Neuronal stem cell (in vitro differentiated cells): ENCODE measurements around the gene RDH5.

Experiments
- DNase-seq: peaks from one replicate; pipeline ENCODE4 v3.0.0-alpha.2; 2013; ENCODE audit warnings: low spot score
- H2AFZ ChIP-seq: one replicate; pipeline ENCODE4 v1.6.1; 2013; ENCODE audit warnings: mild to moderate bottlenecking, low read length, inconsistent platforms
- H2AK5ac ChIP-seq: 2 replicates; pipeline ENCODE4 v1.6.1; 2013; ENCODE audit warnings: low read depth, mild to moderate bottlenecking, inconsistent platforms, low read length, moderate library complexity, mixed read lengths
- H2BK120ac ChIP-seq: 2 replicates; pipeline ENCODE4 v1.6.1; 2013; ENCODE audit warnings: low read depth, mild to moderate bottlenecking, inconsistent platforms, low read length, moderate library complexity, mixed read lengths
- H2BK12ac ChIP-seq: one replicate; pipeline ENCODE4 v1.6.1; 2013; ENCODE audit warnings: low read length, inconsistent platforms
- H2BK15ac ChIP-seq: 2 replicates; pipeline ENCODE4 v1.6.1; 2013; ENCODE audit warnings: mild to moderate bottlenecking, low read length, inconsistent platforms, mixed read lengths
- H2BK5ac ChIP-seq: one replicate; pipeline ENCODE4 v1.6.1; 2013; ENCODE audit warnings: inconsistent platforms, mild to moderate bottlenecking, low read length, moderate library complexity
- H3K14ac ChIP-seq: one replicate; pipeline ENCODE4 v1.6.1; 2013; ENCODE audit warnings: low read length, inconsistent platforms
- H3K18ac ChIP-seq: 2 replicates; pipeline ENCODE4 v1.6.1; 2013; ENCODE audit warnings: low read length, inconsistent platforms
- H3K23ac ChIP-seq: 2 replicates; pipeline ENCODE4 v1.6.1; 2013; ENCODE audit warnings: low read depth, mild to moderate bottlenecking, mixed read lengths, low read length, inconsistent platforms; ENCODE audit not compliant: poor library complexity
- H3K27ac ChIP-seq: replicated peaks from 3 replicates; pipeline ENCODE4 v1.5.1; 2013; ENCODE audit warnings: low read length, inconsistent platforms
- H3K27me3 ChIP-seq, 3 experiments: 2 replicates each; pipeline ENCODE4 v1.6.1; 2013; ENCODE audit warnings: low read length in 3 of 3, mild to moderate bottlenecking in 2 of 3, inconsistent platforms in 1 of 3, low read depth in 1 of 3, mixed read lengths in 1 of 3, moderate library complexity in 1 of 3; ENCODE audit not compliant: control insufficient read depth in 3 of 3, insufficient read depth in 3 of 3
- H3K36me3 ChIP-seq, 2 donors: replicated peaks in 1 of 2; 2 replicates each; pipeline ENCODE4 v1.6.1; 2013; ENCODE audit warnings: low read length in 2 of 2; ENCODE audit not compliant: control insufficient read depth in 2 of 2, insufficient read depth in 2 of 2
- H3K4ac ChIP-seq: 2 replicates; pipeline ENCODE4 v1.6.1; 2013; ENCODE audit warnings: inconsistent platforms, mild to moderate bottlenecking, low read length, moderate library complexity
- H3K4me1 ChIP-seq, 2 donors: 1 replicate in 1 of 2; 2 replicates in 1 of 2; pipeline ENCODE4 v1.6.1; 2013; ENCODE audit warnings: low read length in 2 of 2, low read depth in 1 of 2; ENCODE audit not compliant: control insufficient read depth in 2 of 2, insufficient read depth in 1 of 2
- H3K4me2 ChIP-seq: one replicate; pipeline ENCODE4 v1.6.1; 2013; ENCODE audit warnings: mild to moderate bottlenecking, low read length, inconsistent platforms; ENCODE audit not compliant: insufficient read depth, poor library complexity, severe bottlenecking
- H3K4me3 ChIP-seq, 2 donors: 2 replicates each; pipeline ENCODE4 v1.5.1; 2013; ENCODE audit warnings: low read length in 2 of 2, mild to moderate bottlenecking in 2 of 2, inconsistent platforms in 1 of 2, moderate library complexity in 1 of 2
- H3K79me1 ChIP-seq: one replicate; pipeline ENCODE4 v1.6.1; 2013; ENCODE audit warnings: low read depth, mild to moderate bottlenecking, inconsistent platforms, low read length, moderate library complexity
- H3K9ac ChIP-seq: one replicate; pipeline ENCODE4 v1.6.1; 2013; ENCODE audit warnings: mild to moderate bottlenecking, low read depth, low read length, inconsistent platforms; ENCODE audit not compliant: poor library complexity
- H3K9me3 ChIP-seq, 2 donors: replicated peaks in 1 of 2; 2 replicates each; pipeline versions ENCODE3 to v1.6.1; 2013; ENCODE audit warnings: low read length in 2 of 2, mild to moderate bottlenecking in 2 of 2, inconsistent platforms in 1 of 2, low read depth in 1 of 2, mixed read lengths in 1 of 2, moderate library complexity in 1 of 2; ENCODE audit not compliant: control insufficient read depth in 2 of 2, insufficient read depth in 1 of 2
- H4K8ac ChIP-seq: one replicate; pipeline ENCODE4 v1.6.1; 2013; ENCODE audit warnings: low read depth, mild to moderate bottlenecking, inconsistent platforms, low read length, moderate library complexity
- H4K91ac ChIP-seq: one replicate; pipeline ENCODE4 v1.6.1; 2013; ENCODE audit warnings: low read length, low read depth, mild to moderate bottlenecking, inconsistent platforms; ENCODE audit not compliant: poor library complexity
- WGBS, 2 donors: extraction: QIAGEN DNeasy Blood & Tissue Kit; methylation state at CpG; one replicate each; pipeline ENCODE4 v1.1.7; 2013; ENCODE audit warnings: missing lambda C conversion rate in 2 of 2, mixed read lengths in 1 of 2; ENCODE audit not compliant: insufficient read length in 2 of 2, insufficient replicate concordance in 1 of 2; ENCODE audit errors: extremely low coverage in 2 of 2; 5-methylcytosine and 5-hydroxymethylcytosine counted together

The RDH5 gene

DNA sequence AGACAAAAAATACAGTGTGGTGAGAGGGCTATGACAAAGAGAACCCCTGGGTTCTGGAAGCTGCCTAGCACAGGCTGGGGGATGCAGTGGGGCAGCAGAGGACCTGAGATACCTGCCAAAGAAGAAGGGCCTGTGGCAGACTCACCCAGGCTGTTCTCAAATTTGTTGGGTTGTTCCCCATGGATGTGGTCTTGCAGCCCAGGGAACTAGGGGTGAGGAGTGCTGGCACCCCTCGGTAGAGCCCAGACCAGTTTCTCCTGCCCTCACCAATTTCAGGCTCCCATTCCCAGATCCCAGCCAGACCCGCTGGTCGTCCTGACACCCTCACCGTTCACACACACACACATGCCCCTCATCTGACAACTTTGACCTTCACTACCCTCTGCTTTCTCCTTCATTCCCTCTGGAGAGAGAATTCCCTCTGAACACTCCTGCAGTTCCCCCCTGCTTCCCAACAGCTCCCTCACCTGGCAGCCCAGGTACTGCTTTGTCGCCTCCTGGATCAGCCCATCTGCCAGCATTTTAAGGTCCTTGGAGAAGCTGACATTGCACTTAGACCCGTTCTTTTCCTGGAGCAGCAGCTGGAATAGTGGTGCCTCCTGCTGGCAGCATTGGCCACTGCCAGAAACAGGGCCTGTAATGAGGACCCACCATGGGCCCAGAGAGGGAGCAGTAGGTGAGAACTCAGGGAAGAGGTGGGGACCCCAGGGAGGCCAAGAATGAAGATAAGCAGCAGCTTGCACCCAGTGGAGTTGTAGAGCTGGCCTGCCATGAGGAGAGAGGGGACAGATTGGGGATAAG, 16.8 kb downstream of the RDH5 start:
- H2BK120ac ChIP-seq, result no peak overlapping the region
- H3K27ac ChIP-seq, result peak overlapping the region; percentile 90
- H2AK5ac ChIP-seq, result peak overlapping the region; percentile 5
- no peak overlapping the region for H4K8ac ChIP-seq
- H4K91ac ChIP-seq, result no peak overlapping the region
- no peak overlapping the region for H3K14ac ChIP-seq
- no peaks in the 10 kb centered on the region for H3K9me3 ChIP-seq
- no peak overlapping the region for H3K4ac ChIP-seq
- H3K18ac ChIP-seq, result peak overlapping the region; percentile 72
- peaks cover 4% of the 10 kb centered on the region for H3K79me1 ChIP-seq
- no peaks in the 10 kb centered on the region for H3K36me3 ChIP-seq
- DNase-seq, result no peak
- H2AFZ ChIP-seq, result peak overlapping the region; percentile 84
- no peaks in the 10 kb centered on the region for H3K27me3 ChIP-seq
- no peak overlapping the region for H2BK5ac ChIP-seq
- H3K4me2 ChIP-seq, result peak overlapping the region; percentile 59
- peak overlapping the region in 1 of 2 donors; percentile 44 for H3K4me3 ChIP-seq
- H3K23ac ChIP-seq, result no peak overlapping the region
- H3K4me1 ChIP-seq, result peaks cover 9 to 11% of the 10 kb centered on the region in 2 donors
- peak overlapping the region; percentile 62 for H2BK15ac ChIP-seq
- no peak overlapping the region for H2BK12ac ChIP-seq
- WGBS, 2 donors, result no CpG with 5 or more reads among the region's 6 CpGs
- peak overlapping the region; percentile 12 for H3K9ac ChIP-seq

GRCh38 chr12:55737581-55738122, 17.5 kb downstream of the RDH5 start:
- H2AK5ac ChIP-seq, result no peak overlapping the region
- H2BK120ac ChIP-seq, result no peak overlapping the region
- peak overlapping the region; percentile 62 for H2BK15ac ChIP-seq
- no peak overlapping the region for H4K91ac ChIP-seq
- H2BK12ac ChIP-seq, result no peak overlapping the region
- DNase-seq, result no peak
- no peaks in the 10 kb centered on the region for H3K79me1 ChIP-seq
- peak overlapping the region; percentile 90 for H3K27ac ChIP-seq
- peak overlapping the region; percentile 44 to 78 for H3K4me3 ChIP-seq
- H3K9ac ChIP-seq, result peak overlapping the region; percentile 56
- peak overlapping the region; percentile 84 for H2AFZ ChIP-seq
- peak overlapping the region; percentile 72 for H3K18ac ChIP-seq
- no peak overlapping the region for H3K4ac ChIP-seq
- H3K23ac ChIP-seq, result no peak overlapping the region
- no peak overlapping the region for H3K14ac ChIP-seq
- H3K36me3 ChIP-seq, result no peaks in the 10 kb centered on the region
- no peaks in the 10 kb centered on the region for H3K27me3 ChIP-seq
- no CpG with 5 or more reads among the region's 4 CpGs for WGBS, 2 donors
- no peak overlapping the region for H4K8ac ChIP-seq
- no peak overlapping the region for H2BK5ac ChIP-seq
- H3K9me3 ChIP-seq, result no peaks in the 10 kb centered on the region
- H3K4me1 ChIP-seq, result peaks cover 12 to 16% of the 10 kb centered on the region in 2 donors
- H3K4me2 ChIP-seq, result peak overlapping the region; percentile 59

DNA sequence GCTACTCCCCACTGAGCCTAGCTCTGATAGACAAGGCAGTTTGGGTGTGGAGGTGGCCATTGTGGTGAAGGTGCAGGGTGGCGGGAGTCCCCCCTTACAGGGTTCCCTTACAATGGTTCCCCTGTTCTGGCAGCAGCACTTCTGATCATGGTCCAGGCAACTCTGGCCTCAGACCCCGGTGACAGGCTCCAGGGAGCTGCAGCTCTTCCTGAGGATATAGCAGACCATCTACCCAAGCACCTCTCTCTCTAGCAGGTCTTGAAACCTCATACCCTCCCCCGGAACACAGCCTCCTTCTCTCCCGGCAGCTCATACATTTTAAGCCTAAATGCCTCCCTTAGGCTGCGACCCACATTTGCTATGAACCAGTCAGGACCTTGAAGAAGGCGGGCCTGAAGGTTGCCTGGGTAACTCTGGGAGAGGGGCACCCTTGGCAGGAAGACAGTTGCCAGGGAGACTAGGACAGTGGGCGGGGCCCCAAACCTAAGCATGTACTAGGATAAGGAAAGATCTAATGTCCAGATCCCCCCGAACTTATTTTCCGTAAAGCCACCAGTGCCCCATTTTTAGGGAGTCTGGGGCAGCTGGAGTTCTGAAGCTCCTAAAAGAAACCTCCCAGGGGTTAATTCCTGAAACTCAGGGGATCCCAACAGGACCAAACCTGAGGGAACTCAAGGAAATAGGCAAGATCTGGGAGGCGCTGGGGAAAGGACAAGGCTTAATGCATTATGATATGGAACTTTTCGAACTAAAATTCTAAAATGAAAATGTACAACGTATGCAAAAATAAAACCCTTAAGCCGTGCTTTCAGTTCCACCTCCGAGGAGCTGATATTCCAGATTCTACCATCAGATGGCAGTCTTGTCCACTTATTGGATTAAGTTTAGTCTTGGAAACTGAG, 18.2 kb downstream of the RDH5 start:
- Histone ChIP-seq H3K9ac (peak overlapping the region; percentile 56), H3K4me1 (peaks cover 12 to 16% of the 10 kb centered on the region in 2 donors), H2BK12ac (no peak overlapping the region), H3K9me3 (no peaks in the 10 kb centered on the region), H3K4me2 (peak overlapping the region; percentile 59), H3K23ac (no peak overlapping the region), H3K4me3 (peak overlapping the region; percentile 44 to 78), H4K8ac (no peak overlapping the region), H2BK5ac (no peak overlapping the region), H3K14ac (no peak overlapping the region), H3K4ac (no peak overlapping the region), H2BK15ac (peak overlapping the region; percentile 62), H3K27me3 (no peaks in the 10 kb centered on the region), H4K91ac (no peak overlapping the region), H3K79me1 (no peaks in the 10 kb centered on the region), H3K27ac (peak overlapping the region; percentile 90), H2BK120ac (no peak overlapping the region), H3K18ac (peak overlapping the region; percentile 60), H2AFZ (peak overlapping the region; percentile 84), H2AK5ac (no peak overlapping the region), H3K36me3 (no peaks in the 10 kb centered on the region)
- peak; percentile 88 for DNase-seq
- WGBS, 2 donors, result no CpG with 5 or more reads among the region's 14 CpGs

DNA sequence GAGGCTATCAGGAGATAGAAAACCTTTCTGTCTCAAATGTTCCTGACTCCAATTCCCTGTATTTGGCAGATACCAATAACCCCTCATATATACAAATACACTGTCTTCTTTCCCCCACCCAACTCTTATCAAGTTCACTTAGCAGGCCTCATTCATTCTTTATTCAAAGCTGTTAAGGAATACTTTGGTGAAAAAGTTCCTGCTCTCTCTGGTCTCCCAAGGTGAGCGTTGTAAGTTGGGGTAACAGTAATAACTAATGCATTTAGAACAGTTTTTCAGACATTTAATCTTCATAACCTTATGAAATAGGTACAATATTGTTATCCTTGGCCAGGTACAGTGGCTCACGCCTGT, 18.8 kb downstream of the RDH5 start:
- H3K23ac ChIP-seq, result no peak overlapping the region
- no peak for DNase-seq
- no peaks in the 10 kb centered on the region for H3K79me1 ChIP-seq
- no peaks in the 10 kb centered on the region for H3K36me3 ChIP-seq
- no CpG with 5 or more reads among the region's 2 CpGs for WGBS, 2 donors
- H2AK5ac ChIP-seq, result no peak overlapping the region
- peaks cover 12 to 16% of the 10 kb centered on the region in 2 donors for H3K4me1 ChIP-seq
- no peak overlapping the region for H3K4ac ChIP-seq
- no peak overlapping the region for H4K91ac ChIP-seq
- H2AFZ ChIP-seq, result no peak overlapping the region
- H2BK5ac ChIP-seq, result no peak overlapping the region
- no peaks in the 10 kb centered on the region for H3K9me3 ChIP-seq
- H3K27me3 ChIP-seq, result no peaks in the 10 kb centered on the region
- no peak overlapping the region for H3K4me2 ChIP-seq
- no peak overlapping the region for H3K18ac ChIP-seq
- no peak overlapping the region for H3K27ac ChIP-seq
- H2BK120ac ChIP-seq, result no peak overlapping the region
- H3K9ac ChIP-seq, result no peak overlapping the region
- no peak overlapping the region for H2BK15ac ChIP-seq
- no peak overlapping the region for H4K8ac ChIP-seq
- H2BK12ac ChIP-seq, result no peak overlapping the region
- H3K4me3 ChIP-seq, result peak overlapping the region in 1 of 2 donors; percentile 44
- H3K14ac ChIP-seq, result no peak overlapping the region
